GM12892 (cell line): Measurements from ENCODE around the gene NCF1.
"Not testable (repeated sequence)": the region's sequence is repeated elsewhere in the genome, so short reads cannot be mapped to it uniquely, and the experiment has no call there.

Source experiments
- POLR2A ChIP-seq: IDR thresholded peaks from 2 replicates; pipeline ENCODE4 v1.6.1; 2011; ENCODE audit warnings: low read depth, low read length, control low read depth
- POLR2AphosphoS5 ChIP-seq: IDR thresholded peaks from 2 replicates; pipeline ENCODE4 v1.6.1; 2011; ENCODE audit warnings: low read depth, low read length, control low read depth
- TAF1 ChIP-seq: IDR thresholded peaks from 2 replicates; pipeline ENCODE4 v1.6.1; 2011; ENCODE audit warnings: low read depth, mild to moderate bottlenecking, control low read depth, low read length, borderline replicate concordance

DNA sequence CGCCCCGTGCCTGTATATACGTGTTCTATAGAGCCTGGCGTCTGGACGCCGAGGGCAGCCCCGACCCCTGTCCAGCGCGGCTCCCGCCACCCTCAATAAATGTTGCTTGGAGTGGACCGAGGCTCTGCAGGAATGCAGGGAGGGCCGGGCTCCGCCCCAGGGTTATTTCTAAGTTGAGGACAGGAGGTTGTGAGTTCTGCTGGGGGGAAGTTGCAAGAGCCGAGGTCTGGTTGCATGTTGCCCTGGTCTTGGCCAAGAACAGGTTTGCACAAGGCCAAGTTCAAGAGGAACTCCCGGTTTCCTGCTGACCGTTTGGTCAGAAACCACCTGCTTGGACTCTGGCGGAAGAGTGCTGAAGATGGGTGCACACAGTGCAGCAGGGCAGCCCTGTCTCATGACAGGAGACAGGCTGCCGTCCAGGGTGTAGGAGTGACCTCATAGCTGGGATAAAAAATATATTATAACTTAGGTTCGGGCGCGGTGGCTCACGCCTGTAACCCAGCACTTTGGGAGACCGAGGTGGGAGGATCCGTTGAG, 15.5 kb downstream of the NCF1 start:
- TF ChIP-seq POLR2A, TAF1, POLR2AphosphoS5: not testable (repeated sequence)
